Omental fat pad (tissue), 4 donors: Measurements from ENCODE around the gene PCNX3. TPM values are rescaled to one million over a fixed set of nuclear protein-coding genes. Genes with fewer than 3 reads are reported as not detected.

Experiments
- ATAC-seq: fragments of 150-250 bp; one replicate; pipeline ENCODE4 v1.9.1; 2016; ENCODE audit warnings: mild to moderate bottlenecking, moderate library complexity; ENCODE audit not compliant: low FRiP score
- DNase-seq: peaks from one replicate; pipeline ENCODE4 v3.0.0-alpha.2; 2019; ENCODE audit warnings: low spot score
- CTCF ChIP-seq, 3 donors: fragments of 450-650 bp; IDR thresholded peaks; one replicate each; pipeline ENCODE4 v1.5.1; 2016 to 2017; ENCODE audit warnings: antibody characterized with exemption in 3 of 3, mild to moderate bottlenecking in 3 of 3, moderate library complexity in 2 of 3
- total RNA-seq, 4 donors: library from RNA; depleted of rRNA; stranded (reverse); fragments of >200 nt; gene quantifications; one replicate each; pipeline ENCODE4 v1.1.0, GENCODE V29; 2016

Gene PCNX3
- total RNA-seq, 4 donors from 2014 or later, result 15.8 to 25.1 (median 20.7) TPM

GRCh38 chr11:65599955-65600246 is 15.7 kb upstream of the PCNX3 start:
- DNase-seq (no peak), ATAC-seq (no peak)
- no peak for TF ChIP-seq CTCF (IDR thresholded peaks at IDR 0.05)

GRCh38 chr11:65604258-65604657 is 11.3 kb upstream of the PCNX3 start:
- TF ChIP-seq CTCF (IDR thresholded peaks at IDR 0.05), result no peak
- ATAC-seq, result no peak
- no peak for DNase-seq

- TF ChIP-seq CTCF (IDR thresholded peaks at IDR 0.05), result no peak
- peak; percentile 79 for DNase-seq
- peak; percentile 94 for ATAC-seq
Observed at GRCh38 chr11:65606876-65607613, 8.5 kb upstream of the PCNX3 start.

GRCh38 chr11:65607614-65608426 is 7.8 kb upstream of the PCNX3 start:
- DNase-seq (no peak), ATAC-seq (no peak)
- TF ChIP-seq CTCF (IDR thresholded peaks at IDR 0.05), result no peak

GRCh38 chr11:65609229-65609628 is 6.3 kb upstream of the PCNX3 start:
- DNase-seq, result no peak
- no peak for TF ChIP-seq CTCF (IDR thresholded peaks at IDR 0.05)
- ATAC-seq, result no peak

GRCh38 chr11:65609665-65610064 is 5.9 kb upstream of the PCNX3 start:
- ATAC-seq (no peak), DNase-seq (no peak)
- TF ChIP-seq CTCF (IDR thresholded peaks at IDR 0.05), result no peak

- ATAC-seq, result no peak
- no peak for DNase-seq
- no peak for TF ChIP-seq CTCF (IDR thresholded peaks at IDR 0.05)
Observed at GRCh38 chr11:65610404-65610803, 5.2 kb upstream of the PCNX3 start.
